ENCODE measurements around the gene CPNE4.

GRCh38 chr3:131933665-131934064, 101.1 kb downstream of the CPNE4 start:
- TF ChIP-seq EZH2 (IDR thresholded peaks at IDR 0.05) (no peak), POLR2AphosphoS5 (IDR thresholded peaks at IDR 0.05; ENCODE audit: borderline replicate concordance, low read depth, low read length) (no peak), FOXP2 (optimal IDR thresholded peaks at IDR 0.05; ENCODE audit: control extremely low read depth, extremely low read length, insufficient read depth) (no peak)

All from SK-N-MC (cell line).